Activated CD4-positive, alpha-beta T cell treated with anti-CD3 and anti-CD28 coated beads for 24 hours (primary cell): ENCODE data around the gene DST.
"Not testable (repeated sequence)": the region's sequence is repeated elsewhere in the genome, so short reads cannot be mapped to it uniquely, and the experiment has no call there.

ENCODE experiments used
- DNase-seq, 2 donors: peaks; one replicate each; pipeline ENCODE4 v3.0.0-alpha.2; 2020; ENCODE audit warnings: low read depth in 2 of 2

The DST gene

GRCh38 chr6:56571605-56572004, 71.1 kb downstream of the DST start:
- no peak for DNase-seq

- DNase-seq = no peak
These were observed 72.0 kb downstream of the DST start for GRCh38 chr6:56570413-56571359.

GRCh38 chr6:56567501-56567900, 75.2 kb downstream of the DST start:
- DNase-seq = no peak

GRCh38 chr6:56562730-56563129, 80.0 kb downstream of the DST start:
- not testable (repeated sequence) for DNase-seq

GRCh38 chr6:56556751-56557540, 85.7 kb downstream of the DST start:
- no peak for DNase-seq

- DNase-seq = no peak
These were observed 87.2 kb downstream of the DST start for GRCh38 chr6:56555438-56555872.

GRCh38 chr6:56552187-56553130, 90.2 kb downstream of the DST start:
- DNase-seq = no peak

GRCh38 chr6:56551409-56552120, 91.1 kb downstream of the DST start:
- no peak for DNase-seq

- no peak for DNase-seq
These were observed 92.4 kb downstream of the DST start for GRCh38 chr6:56550301-56550700.

- no peak for DNase-seq
These were observed 93.7 kb downstream of the DST start for GRCh38 chr6:56549014-56549413.

- DNase-seq = no peak
These were observed 95.0 kb downstream of the DST start for GRCh38 chr6:56547687-56548086.

GRCh38 chr6:56542364-56543331, 100.0 kb downstream of the DST start:
- DNase-seq = peak; percentile 59

GRCh38 chr6:56541741-56542360, 100.8 kb downstream of the DST start:
- no peak for DNase-seq

- DNase-seq = no peak
These were observed 101.6 kb downstream of the DST start for GRCh38 chr6:56541030-56541600.

GRCh38 chr6:56540232-56541029, 102.3 kb downstream of the DST start:
- DNase-seq = no peak

GRCh38 chr6:56539527-56540105, 103.1 kb downstream of the DST start:
- DNase-seq = no peak

GRCh38 chr6:56538851-56539250, 103.8 kb downstream of the DST start:
- DNase-seq = no peak
